Measurements from ENCODE around the gene HDAC1. TPM values are rescaled to one million over a fixed set of nuclear protein-coding genes. Genes with fewer than 3 reads are reported as not detected.

The HDAC1 gene
- total RNA-seq, 4 donors from 2014 or later: 78.2 to 96.8 (median 85.0) TPM

DNA sequence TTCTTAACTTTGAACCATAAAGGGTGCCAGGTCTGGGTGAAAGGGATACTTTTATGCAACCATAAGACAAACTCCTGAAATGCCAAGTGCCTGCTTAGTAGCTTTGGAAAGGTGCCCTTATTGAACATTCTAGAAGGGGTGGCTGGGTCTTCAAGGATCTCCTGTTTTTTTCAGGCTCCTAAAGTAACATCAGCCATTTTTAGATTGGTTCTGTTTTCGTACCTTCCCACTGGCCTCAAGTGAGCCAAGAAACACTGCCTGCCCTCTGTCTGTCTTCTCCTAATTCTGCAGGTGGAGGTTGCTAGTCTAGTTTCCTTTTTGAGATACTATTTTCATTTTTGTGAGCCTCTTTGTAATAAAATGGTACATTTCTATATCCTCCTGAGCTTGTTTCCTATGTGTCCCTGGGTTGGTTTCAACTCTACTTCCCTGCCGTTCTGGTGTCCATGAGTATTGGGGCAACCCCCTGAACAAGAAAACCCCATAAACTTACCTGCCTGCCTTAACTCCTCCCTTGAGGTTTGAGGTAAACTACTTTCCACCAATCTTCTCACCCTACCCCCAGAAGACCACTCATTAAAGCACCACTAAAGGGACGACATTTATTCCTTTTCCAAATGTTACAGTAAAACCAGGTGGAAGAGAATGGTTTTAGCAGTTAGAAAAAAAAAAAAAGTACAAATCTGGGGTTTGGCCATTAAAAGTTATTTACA lies 41.5 kb downstream of the HDAC1 start:
- WGBS, 2 donors: 38 to 45% methylated on average over 3 of the region's 3 CpGs
- Histone ChIP-seq H3K4me1 (peaks cover 49 to 61% of the 10 kb centered on the region in 2 donors), H3K27me3 (no peaks in the 10 kb centered on the region), H3K27ac (peak overlapping the region; percentile 85 to 90 (median 87)), H3K9me3 (no peaks in the 10 kb centered on the region), H3K36me3 (peaks cover 7 to 13% of the 10 kb centered on the region in 2 donors), H3K4me3 (replicated peaks in 1 of 3) (no peak overlapping the region)
- TF ChIP-seq, protein P1, sequence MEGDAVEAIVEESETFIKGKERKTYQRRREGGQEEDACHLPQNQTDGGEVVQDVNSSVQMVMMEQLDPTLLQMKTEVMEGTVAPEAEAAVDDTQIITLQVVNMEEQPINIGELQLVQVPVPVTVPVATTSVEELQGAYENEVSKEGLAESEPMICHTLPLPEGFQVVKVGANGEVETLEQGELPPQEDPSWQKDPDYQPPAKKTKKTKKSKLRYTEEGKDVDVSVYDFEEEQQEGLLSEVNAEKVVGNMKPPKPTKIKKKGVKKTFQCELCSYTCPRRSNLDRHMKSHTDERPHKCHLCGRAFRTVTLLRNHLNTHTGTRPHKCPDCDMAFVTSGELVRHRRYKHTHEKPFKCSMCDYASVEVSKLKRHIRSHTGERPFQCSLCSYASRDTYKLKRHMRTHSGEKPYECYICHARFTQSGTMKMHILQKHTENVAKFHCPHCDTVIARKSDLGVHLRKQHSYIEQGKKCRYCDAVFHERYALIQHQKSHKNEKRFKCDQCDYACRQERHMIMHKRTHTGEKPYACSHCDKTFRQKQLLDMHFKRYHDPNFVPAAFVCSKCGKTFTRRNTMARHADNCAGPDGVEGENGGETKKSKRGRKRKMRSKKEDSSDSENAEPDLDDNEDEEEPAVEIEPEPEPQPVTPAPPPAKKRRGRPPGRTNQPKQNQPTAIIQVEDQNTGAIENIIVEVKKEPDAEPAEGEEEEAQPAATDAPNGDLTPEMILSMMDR (IDR thresholded peaks at IDR 0.05): peak in 4 of 6 experiments; percentile 24 to 40 (median 32)
- TF ChIP-seq POLR2A (IDR thresholded peaks at IDR 0.05): peak in 1 of 2 donors; percentile 34
- DNase-seq: peak; percentile 61 to 64
- intact Hi-C loops (cut with DNase I): loop anchor here (10.0 kb wide), 1 partner anchor 99 kb away; no protein-coding TSS in a partner anchor

DNA sequence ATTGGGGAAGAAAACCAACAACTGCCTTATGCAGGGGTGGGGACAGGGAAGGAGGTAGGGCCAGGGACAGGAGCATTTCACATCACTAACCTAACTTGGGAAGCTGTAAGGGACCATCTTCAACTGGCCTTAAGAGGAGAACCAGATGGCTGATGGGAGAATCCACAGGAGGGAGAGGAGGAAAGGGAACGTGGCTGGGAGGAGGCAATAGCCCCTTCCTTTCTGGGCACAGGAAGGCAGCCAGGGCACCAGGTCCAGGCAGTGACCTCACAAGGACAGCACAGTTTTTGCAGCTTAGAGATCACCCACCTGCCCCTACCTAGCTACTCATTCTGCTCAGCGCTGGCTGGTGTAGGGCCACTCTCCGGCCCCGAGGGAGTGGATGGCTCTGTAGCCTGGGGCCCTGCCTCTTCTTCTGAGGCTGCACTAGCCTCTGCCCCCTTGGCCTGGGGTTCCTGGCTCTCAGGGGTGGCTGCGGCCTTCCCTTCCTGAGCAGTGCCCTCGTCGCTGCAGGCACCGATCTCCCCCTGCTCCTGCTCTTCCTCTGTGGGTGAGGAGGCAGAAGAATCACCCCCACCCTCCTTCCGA lies 42.5 kb downstream of the HDAC1 start:
- H3K36me3 ChIP-seq: peaks cover 0 to 8% of the 10 kb centered on the region in 2 donors
- H3K9me3 ChIP-seq: no peaks in the 10 kb centered on the region
- H3K4me1 ChIP-seq: peaks cover 49 to 61% of the 10 kb centered on the region in 2 donors
- H3K27ac ChIP-seq: peak overlapping the region; percentile 85 to 90 (median 87)
- intact Hi-C loops (cut with DNase I): loop anchor here (10.0 kb wide), 1 partner anchor 100 kb away; no protein-coding TSS in a partner anchor
- H3K27me3 ChIP-seq: no peaks in the 10 kb centered on the region
- no peak for DNase-seq
- H3K4me3 ChIP-seq (replicated peaks in 1 of 3): peak overlapping the region in 1 of 3 donors; percentile 78
- no peak for TF ChIP-seq POLR2A (IDR thresholded peaks at IDR 0.05)
- TF ChIP-seq, protein P1 (IDR thresholded peaks at IDR 0.05): no peak
- 36 to 45% methylated on average over 6 to 9 of the region's 9 CpGs for WGBS, 2 donors

DNA sequence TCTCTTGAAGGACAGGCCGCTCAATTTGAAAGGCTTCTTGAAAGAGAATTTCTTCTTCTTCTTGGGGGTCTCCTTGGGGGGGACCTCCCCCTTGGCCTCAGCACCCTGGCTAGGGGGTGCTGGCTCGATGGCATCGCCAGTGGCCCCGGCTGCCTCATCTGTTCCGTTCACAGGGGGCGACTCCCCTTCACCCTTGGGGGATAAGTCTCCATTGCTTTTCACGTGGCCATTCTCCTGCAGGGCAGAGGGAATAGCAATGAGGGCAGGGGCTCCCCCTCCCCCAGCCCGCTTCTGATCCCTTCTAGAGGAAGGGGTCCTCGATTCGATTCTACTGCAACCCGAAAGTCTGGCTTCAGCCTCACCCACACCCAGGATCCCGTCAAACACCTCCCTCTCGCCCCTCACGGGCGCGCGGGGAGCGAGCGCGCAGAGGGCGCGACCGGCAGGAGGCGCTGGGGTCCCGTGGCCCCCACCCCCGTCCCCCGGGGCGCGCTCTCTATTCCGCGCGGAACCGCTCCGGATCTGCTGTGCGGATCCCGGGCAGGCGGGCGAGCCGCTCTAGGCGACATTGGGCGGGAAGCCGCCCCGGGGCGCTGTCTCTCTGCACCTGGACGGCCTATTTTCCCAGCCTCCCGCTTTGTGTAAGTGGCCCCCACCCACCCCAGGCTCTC lies 43.1 kb downstream of the HDAC1 start:
- TF ChIP-seq, protein P1 (IDR thresholded peaks at IDR 0.05): peak; percentile 36 to 77 (median 67)
- TF ChIP-seq POLR2A (IDR thresholded peaks at IDR 0.05): peak in 1 of 2 donors; percentile 15
- peak overlapping the region; percentile 85 to 90 (median 87) for H3K27ac ChIP-seq
- 4 to 7% methylated on average over 19 to 25 of the region's 46 CpGs for WGBS, 2 donors

DNA sequence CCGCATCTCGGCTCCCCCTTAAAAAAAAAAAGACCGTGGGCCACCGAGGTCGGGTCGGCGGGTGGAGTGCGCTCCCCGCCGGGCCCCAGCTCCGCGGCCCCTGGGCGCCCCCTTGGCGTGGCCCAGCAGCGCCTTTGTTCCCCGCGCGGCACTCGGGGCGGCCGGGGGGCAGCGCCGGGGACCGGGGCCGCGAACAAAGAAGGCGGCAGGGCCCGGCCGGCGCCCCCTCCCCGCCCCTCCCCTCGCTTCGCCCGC lies 43.6 kb downstream of the HDAC1 start:
- H3K27me3 ChIP-seq: no peaks in the 10 kb centered on the region
- no peaks in the 10 kb centered on the region for H3K9me3 ChIP-seq
- DNase-seq: no peak
- WGBS, 2 donors: no CpG with 5 or more reads among the region's 34 CpGs
- intact Hi-C loops (cut with DNase I): loop anchor here (10.0 kb wide), 1 partner anchor 101 kb away; no protein-coding TSS in a partner anchor
- peaks cover 48 to 56% of the 10 kb centered on the region in 2 donors for H3K4me1 ChIP-seq
- H3K4me3 ChIP-seq (replicated peaks in 1 of 3): peak overlapping the region; percentile 18 to 81 (median 78)
- H3K27ac ChIP-seq: peak overlapping the region; percentile 85 to 90 (median 87)
- TF ChIP-seq, protein P1 (IDR thresholded peaks at IDR 0.05): no peak
- TF ChIP-seq POLR2A (IDR thresholded peaks at IDR 0.05): no peak
- H3K36me3 ChIP-seq: peaks cover 0 to 4% of the 10 kb centered on the region in 2 donors

More for the DNA sequence above, 43.1 kb downstream of the HDAC1 start:
- peaks cover 49 to 61% of the 10 kb centered on the region in 2 donors for H3K4me1 ChIP-seq
- peaks cover 0 to 4% of the 10 kb centered on the region in 2 donors for H3K36me3 ChIP-seq
- H3K27me3 ChIP-seq: no peaks in the 10 kb centered on the region
- DNase-seq: peak; percentile 67 to 69
- H3K9me3 ChIP-seq: no peaks in the 10 kb centered on the region
- intact Hi-C loops (cut with DNase I): loop anchor here (10.0 kb wide), 1 partner anchor 100 kb away; no protein-coding TSS in a partner anchor
- H3K4me3 ChIP-seq (replicated peaks in 1 of 3): peak overlapping the region; percentile 18 to 81 (median 78)
